Coronary artery (tissue), 2 donors: Measurements from ENCODE around the gene NIT1.
A peak's percentile ranks its signal among the peaks of the same experiment; 100 is the strongest.

Source experiments
- DNase-seq: peaks from one replicate; pipeline ENCODE4 v3.0.0-alpha.2; 2017; ENCODE audit warnings: low spot score
- H3K27ac ChIP-seq, 2 donors: fragments of 200-600 bp; sonication (generic); one replicate each; pipeline ENCODE4 v1.5.1; 2016 to 2019
- H3K4me3 ChIP-seq: fragments of 200-600 bp; sonication (generic); 2 replicates; pipeline ENCODE4 v1.5.1; 2016; ENCODE audit warnings: mild to moderate bottlenecking, moderate library complexity
- TF ChIP-seq, protein P1 (sequence below): fragments of 200-600 bp; sonication (generic); IDR thresholded peaks from one replicate; pipeline ENCODE4 v1.5.1; 2019; ENCODE audit warnings: antibody characterized with exemption

NIT1 gene

DNA sequence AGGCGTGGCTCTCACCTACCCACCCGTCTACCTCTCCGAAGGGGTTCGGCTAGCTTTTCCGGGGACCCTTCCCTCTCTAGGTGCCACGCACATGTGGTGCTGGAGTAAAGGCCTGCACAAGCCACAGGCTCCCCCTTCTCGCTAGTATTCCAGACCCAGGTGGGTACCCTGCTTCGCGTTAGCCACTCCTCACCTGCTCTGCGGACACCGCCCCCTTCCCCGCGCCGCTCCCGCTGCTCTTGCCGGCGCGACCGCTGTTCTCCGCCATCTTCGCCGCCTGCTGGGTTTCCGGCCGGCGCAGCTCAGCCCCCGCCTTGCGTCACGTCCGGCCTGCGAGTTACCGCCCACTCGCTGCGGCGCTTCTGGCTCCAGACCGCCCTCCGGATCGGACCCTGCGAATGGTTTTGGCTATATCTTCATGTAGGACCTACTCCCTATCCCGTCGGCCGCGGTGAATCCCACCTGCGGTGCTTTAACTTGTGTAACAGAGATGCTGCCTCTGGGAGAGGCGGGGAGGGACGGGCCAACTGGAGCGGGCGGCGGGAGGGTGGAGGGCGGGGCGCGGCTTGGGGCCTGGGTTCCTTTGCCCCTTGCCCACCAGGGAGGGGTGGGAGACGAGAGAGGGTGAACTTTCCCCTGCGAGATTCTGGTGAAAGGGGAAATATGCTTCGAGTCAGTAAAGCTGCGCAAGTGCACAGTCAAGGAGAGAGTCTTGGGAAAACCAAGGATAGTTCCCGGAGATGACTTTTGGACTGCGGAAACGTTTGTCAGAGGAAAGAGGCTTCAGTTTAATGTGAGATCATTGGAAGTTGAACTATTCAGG, at the start of gene NIT1, which contains the start of gene PFDN2:
NIT1 (plus strand) TSS at position 347 of the 823 bp plus-strand sequence; CDS start at position 419, 72 bp downstream.
PFDN2 (minus strand) TSS at position 279 of the 823 bp plus-strand sequence; CDS start at position 268, 11 bp downstream.
- TF ChIP-seq, protein P1, sequence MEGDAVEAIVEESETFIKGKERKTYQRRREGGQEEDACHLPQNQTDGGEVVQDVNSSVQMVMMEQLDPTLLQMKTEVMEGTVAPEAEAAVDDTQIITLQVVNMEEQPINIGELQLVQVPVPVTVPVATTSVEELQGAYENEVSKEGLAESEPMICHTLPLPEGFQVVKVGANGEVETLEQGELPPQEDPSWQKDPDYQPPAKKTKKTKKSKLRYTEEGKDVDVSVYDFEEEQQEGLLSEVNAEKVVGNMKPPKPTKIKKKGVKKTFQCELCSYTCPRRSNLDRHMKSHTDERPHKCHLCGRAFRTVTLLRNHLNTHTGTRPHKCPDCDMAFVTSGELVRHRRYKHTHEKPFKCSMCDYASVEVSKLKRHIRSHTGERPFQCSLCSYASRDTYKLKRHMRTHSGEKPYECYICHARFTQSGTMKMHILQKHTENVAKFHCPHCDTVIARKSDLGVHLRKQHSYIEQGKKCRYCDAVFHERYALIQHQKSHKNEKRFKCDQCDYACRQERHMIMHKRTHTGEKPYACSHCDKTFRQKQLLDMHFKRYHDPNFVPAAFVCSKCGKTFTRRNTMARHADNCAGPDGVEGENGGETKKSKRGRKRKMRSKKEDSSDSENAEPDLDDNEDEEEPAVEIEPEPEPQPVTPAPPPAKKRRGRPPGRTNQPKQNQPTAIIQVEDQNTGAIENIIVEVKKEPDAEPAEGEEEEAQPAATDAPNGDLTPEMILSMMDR: no peak
- peak within 1 kb of the TSS; percentile 81 to 96 for H3K27ac ChIP-seq
- DNase-seq: peak; percentile 91
- peak within 1 kb of the TSS; percentile 94 for H3K4me3 ChIP-seq

- peak overlapping the region; percentile 65 for H3K4me3 ChIP-seq
- H3K27ac ChIP-seq: peak overlapping the region in 1 of 2 donors; percentile 80
- TF ChIP-seq, protein P1: no peak
- no peak for DNase-seq
Measured at GRCh38 chr1:161068306-161069234, 49.3 kb upstream of the NIT1 start.

- TF ChIP-seq, protein P1: no peak
- H3K4me3 ChIP-seq: peak overlapping the region; percentile 65
- DNase-seq: no peak
- H3K27ac ChIP-seq: peak overlapping the region in 1 of 2 donors; percentile 80
Measured at GRCh38 chr1:161069241-161069640, 48.7 kb upstream of the NIT1 start.

- Histone ChIP-seq H3K27ac (peak within 1 kb of the TSS in 1 of 2 donors; percentile 80), H3K4me3 (peak within 1 kb of the TSS; percentile 65)
- no peak for DNase-seq
- TF ChIP-seq, protein P1: no peak
Measured at GRCh38 chr1:161069731-161070270, 48.1 kb upstream of the NIT1 start, which contains the start of gene ARHGAP30. TSS of gene ARHGAP30 (minus strand) at chr1:161069891. CDS start at chr1:161069624, 267 bp downstream.

GRCh38 chr1:161070761-161071160, 47.1 kb upstream of the NIT1 start:
- TF ChIP-seq, protein P1: no peak
- H3K27ac ChIP-seq: no peak overlapping the region
- no peak overlapping the region for H3K4me3 ChIP-seq

DNA sequence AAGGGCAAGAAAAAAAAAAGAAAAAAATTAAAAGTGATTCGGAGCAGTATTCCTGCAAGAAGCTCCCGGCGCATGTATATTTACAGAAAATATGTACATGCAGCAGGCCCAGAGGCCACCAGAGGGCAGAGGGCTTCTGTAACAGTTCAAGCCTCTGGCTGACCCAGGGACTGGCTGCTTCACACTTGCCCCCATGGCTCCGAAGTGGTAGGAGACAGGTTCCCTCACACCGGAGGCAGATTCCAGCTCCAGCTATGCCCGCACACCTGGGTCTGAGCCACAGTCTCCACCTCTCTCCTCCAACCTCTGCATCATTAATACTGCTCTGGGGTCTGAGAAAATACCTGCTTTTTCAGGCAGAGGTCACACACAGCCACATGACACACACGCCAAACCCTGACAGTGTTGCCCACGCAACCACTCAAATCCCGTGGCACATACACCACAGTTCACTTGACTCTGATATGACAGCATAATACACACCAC, 46.0 kb upstream of the NIT1 start:
- DNase-seq: no peak
- H3K27ac ChIP-seq: no peak overlapping the region
- no peak overlapping the region for H3K4me3 ChIP-seq
- TF ChIP-seq, protein P1: no peak

More at GRCh38 chr1:161070761-161071160, 47.1 kb upstream of the NIT1 start:
- DNase-seq: no peak
